ENCODE results near the gene CFAP65.

Gene CFAP65

GRCh38 chr2:218999881-219000568 lies 41.3 kb downstream of the CFAP65 start:
- Histone ChIP-seq H3K4me1 (ENCODE audit: control insufficient read depth, insufficient read depth, low read length) (peaks cover 58% of the 10 kb centered on the region), H3K9me3 (ENCODE audit: control insufficient read depth, low read length) (no peaks in the 10 kb centered on the region), H3K36me3 (ENCODE audit: control insufficient read depth, insufficient read depth, low read length) (no peaks in the 10 kb centered on the region), H3K9ac (ENCODE audit: low read length) (peak overlapping the region; percentile 91), H3K27me3 (ENCODE audit: control insufficient read depth, insufficient read depth, low read length) (peaks cover 66% of the 10 kb centered on the region), H3K4me3 (ENCODE audit: low read length) (peak overlapping the region; percentile 84)

GRCh38 chr2:218999021-218999880 lies 42.1 kb downstream of the CFAP65 start:
- H3K9ac ChIP-seq (ENCODE audit: low read length) = no peak overlapping the region
- no peak overlapping the region for H3K4me3 ChIP-seq (ENCODE audit: low read length)
- no peaks in the 10 kb centered on the region for H3K36me3 ChIP-seq (ENCODE audit: control insufficient read depth, insufficient read depth, low read length)
- no peaks in the 10 kb centered on the region for H3K9me3 ChIP-seq (ENCODE audit: control insufficient read depth, low read length)
- H3K4me1 ChIP-seq (ENCODE audit: control insufficient read depth, insufficient read depth, low read length) = peaks cover 58% of the 10 kb centered on the region
- H3K27me3 ChIP-seq (ENCODE audit: control insufficient read depth, insufficient read depth, low read length) = peaks cover 70% of the 10 kb centered on the region

GRCh38 chr2:218998414-218999002 lies 42.8 kb downstream of the CFAP65 start:
- H3K4me3 ChIP-seq (ENCODE audit: low read length) = no peak overlapping the region
- H3K9ac ChIP-seq (ENCODE audit: low read length) = no peak overlapping the region
- peaks cover 65% of the 10 kb centered on the region for H3K4me1 ChIP-seq (ENCODE audit: control insufficient read depth, insufficient read depth, low read length)
- H3K36me3 ChIP-seq (ENCODE audit: control insufficient read depth, insufficient read depth, low read length) = no peaks in the 10 kb centered on the region
- H3K9me3 ChIP-seq (ENCODE audit: control insufficient read depth, low read length) = no peaks in the 10 kb centered on the region
- H3K27me3 ChIP-seq (ENCODE audit: control insufficient read depth, insufficient read depth, low read length) = peaks cover 70% of the 10 kb centered on the region

- Histone ChIP-seq H3K4me1 (ENCODE audit: control insufficient read depth, insufficient read depth, low read length) (peaks cover 71% of the 10 kb centered on the region), H3K4me3 (ENCODE audit: low read length) (no peak overlapping the region), H3K9ac (ENCODE audit: low read length) (no peak overlapping the region), H3K27me3 (ENCODE audit: control insufficient read depth, insufficient read depth, low read length) (peaks cover 71% of the 10 kb centered on the region), H3K36me3 (ENCODE audit: control insufficient read depth, insufficient read depth, low read length) (no peaks in the 10 kb centered on the region), H3K9me3 (ENCODE audit: control insufficient read depth, low read length) (no peaks in the 10 kb centered on the region)
Observed at GRCh38 chr2:218997731-218998130, 43.6 kb downstream of the CFAP65 start.

- Histone ChIP-seq H3K4me1 (ENCODE audit: control insufficient read depth, insufficient read depth, low read length) (peaks cover 65% of the 10 kb centered on the region), H3K4me3 (ENCODE audit: low read length) (no peak overlapping the region), H3K9me3 (ENCODE audit: control insufficient read depth, low read length) (no peaks in the 10 kb centered on the region), H3K27me3 (ENCODE audit: control insufficient read depth, insufficient read depth, low read length) (peaks cover 71% of the 10 kb centered on the region), H3K9ac (ENCODE audit: low read length) (peak overlapping the region; percentile 56), H3K36me3 (ENCODE audit: control insufficient read depth, insufficient read depth, low read length) (no peaks in the 10 kb centered on the region)
Observed at GRCh38 chr2:218996937-218997336, 44.4 kb downstream of the CFAP65 start.

- Histone ChIP-seq H3K36me3 (ENCODE audit: control insufficient read depth, insufficient read depth, low read length) (no peaks in the 10 kb centered on the region), H3K9me3 (ENCODE audit: control insufficient read depth, low read length) (no peaks in the 10 kb centered on the region), H3K9ac (ENCODE audit: low read length) (peak overlapping the region; percentile 56), H3K4me1 (ENCODE audit: control insufficient read depth, insufficient read depth, low read length) (peaks cover 64% of the 10 kb centered on the region), H3K27me3 (ENCODE audit: control insufficient read depth, insufficient read depth, low read length) (peaks cover 79% of the 10 kb centered on the region), H3K4me3 (ENCODE audit: low read length) (peak overlapping the region; percentile 22)
Observed at GRCh38 chr2:218995972-218996711, 45.2 kb downstream of the CFAP65 start.

GRCh38 chr2:218995561-218995960 lies 45.8 kb downstream of the CFAP65 start:
- Histone ChIP-seq H3K36me3 (ENCODE audit: control insufficient read depth, insufficient read depth, low read length) (no peaks in the 10 kb centered on the region), H3K4me3 (ENCODE audit: low read length) (no peak overlapping the region), H3K4me1 (ENCODE audit: control insufficient read depth, insufficient read depth, low read length) (peaks cover 59% of the 10 kb centered on the region), H3K9me3 (ENCODE audit: control insufficient read depth, low read length) (no peaks in the 10 kb centered on the region), H3K9ac (ENCODE audit: low read length) (no peak overlapping the region), H3K27me3 (ENCODE audit: control insufficient read depth, insufficient read depth, low read length) (peaks cover 79% of the 10 kb centered on the region)

- Histone ChIP-seq H3K4me3 (ENCODE audit: low read length) (no peak within 1 kb of the TSS), H3K9me3 (ENCODE audit: control insufficient read depth, low read length) (no peaks in the 10 kb centered on the region), H3K4me1 (ENCODE audit: control insufficient read depth, insufficient read depth, low read length) (peaks cover 44% of the 10 kb centered on the region), H3K27me3 (ENCODE audit: control insufficient read depth, insufficient read depth, low read length) (peaks cover 88% of the 10 kb centered on the region), H3K9ac (ENCODE audit: low read length) (peak within 1 kb of the TSS; percentile 23), H3K36me3 (ENCODE audit: control insufficient read depth, insufficient read depth, low read length) (no peaks in the 10 kb centered on the region)
Observed at GRCh38 chr2:218993345-218994315, 47.7 kb downstream of the CFAP65 start, which contains the start of gene CRYBA2. Gene CRYBA2, minus strand, starts transcription at chr2:218993422. Its CDS starts 246 bp downstream, at chr2:218993176.

- Histone ChIP-seq H3K9ac (ENCODE audit: low read length) (no peak overlapping the region), H3K36me3 (ENCODE audit: control insufficient read depth, insufficient read depth, low read length) (no peaks in the 10 kb centered on the region), H3K4me1 (ENCODE audit: control insufficient read depth, insufficient read depth, low read length) (peaks cover 36% of the 10 kb centered on the region), H3K27me3 (ENCODE audit: control insufficient read depth, insufficient read depth, low read length) (peaks cover 93% of the 10 kb centered on the region), H3K9me3 (ENCODE audit: control insufficient read depth, low read length) (no peaks in the 10 kb centered on the region), H3K4me3 (ENCODE audit: low read length) (no peak overlapping the region)
Observed at GRCh38 chr2:218992703-218993344, 48.5 kb downstream of the CFAP65 start.

- Histone ChIP-seq H3K27me3 (ENCODE audit: control insufficient read depth, insufficient read depth, low read length) (peaks cover 95% of the 10 kb centered on the region), H3K9me3 (ENCODE audit: control insufficient read depth, low read length) (no peaks in the 10 kb centered on the region), H3K4me3 (ENCODE audit: low read length) (no peak overlapping the region), H3K9ac (ENCODE audit: low read length) (no peak overlapping the region), H3K4me1 (ENCODE audit: control insufficient read depth, insufficient read depth, low read length) (peaks cover 32% of the 10 kb centered on the region), H3K36me3 (ENCODE audit: control insufficient read depth, insufficient read depth, low read length) (no peaks in the 10 kb centered on the region)
Observed at GRCh38 chr2:218992196-218992595, 49.1 kb downstream of the CFAP65 start.

Data from mucosa of stomach (tissue), 1 donor.